GM23338 (cell line): ENCODE measurements around the gene SLC9A2.

Experiments used
- CTCF ChIP-seq, 2 experiments: fragments of 200-600 bp in 1 of 2; sonication (generic) in 1 of 2; conservative IDR thresholded peaks; 2 replicates each; pipeline versions ENCODE4 v1.5.1 to v1.6.1; 2016 to 2017; ENCODE audit warnings: antibody characterized with exemption in 2 of 2, low read depth in 2 of 2, mild to moderate bottlenecking in 2 of 2, moderate library complexity in 1 of 2
- EZH2 ChIP-seq: fragments of 200-600 bp; sonication (generic); IDR thresholded peaks from one replicate; pipeline ENCODE4 v1.8.0; 2017; ENCODE audit warnings: antibody characterized with exemption, mild to moderate bottlenecking, low read depth; ENCODE audit not compliant: unreplicated experiment
- ZNF114 ChIP-seq: fragments of 250-450 bp; sonication (Bioruptor Pico); IDR thresholded peaks from 2 replicates; pipeline ENCODE4 v1.5.0; 2020; ENCODE audit warnings: mild to moderate bottlenecking, moderate library complexity

GRCh38 chr2:102667072-102667471 is 47.7 kb downstream of the SLC9A2 start:
- TF ChIP-seq EZH2 (no peak), CTCF (conservative IDR thresholded peaks at IDR 0.05; ENCODE audit: low read depth in 2 of 2) (no peak), ZNF114 (no peak)
